Brain pericyte (primary cell): ENCODE results near the gene DTX1.

Experiments
- DNase-seq: peaks from one replicate; pipeline ENCODE4 v3.0.0-alpha.2; 2012; ENCODE audit warnings: low read depth, low spot score

Gene DTX1

DNA sequence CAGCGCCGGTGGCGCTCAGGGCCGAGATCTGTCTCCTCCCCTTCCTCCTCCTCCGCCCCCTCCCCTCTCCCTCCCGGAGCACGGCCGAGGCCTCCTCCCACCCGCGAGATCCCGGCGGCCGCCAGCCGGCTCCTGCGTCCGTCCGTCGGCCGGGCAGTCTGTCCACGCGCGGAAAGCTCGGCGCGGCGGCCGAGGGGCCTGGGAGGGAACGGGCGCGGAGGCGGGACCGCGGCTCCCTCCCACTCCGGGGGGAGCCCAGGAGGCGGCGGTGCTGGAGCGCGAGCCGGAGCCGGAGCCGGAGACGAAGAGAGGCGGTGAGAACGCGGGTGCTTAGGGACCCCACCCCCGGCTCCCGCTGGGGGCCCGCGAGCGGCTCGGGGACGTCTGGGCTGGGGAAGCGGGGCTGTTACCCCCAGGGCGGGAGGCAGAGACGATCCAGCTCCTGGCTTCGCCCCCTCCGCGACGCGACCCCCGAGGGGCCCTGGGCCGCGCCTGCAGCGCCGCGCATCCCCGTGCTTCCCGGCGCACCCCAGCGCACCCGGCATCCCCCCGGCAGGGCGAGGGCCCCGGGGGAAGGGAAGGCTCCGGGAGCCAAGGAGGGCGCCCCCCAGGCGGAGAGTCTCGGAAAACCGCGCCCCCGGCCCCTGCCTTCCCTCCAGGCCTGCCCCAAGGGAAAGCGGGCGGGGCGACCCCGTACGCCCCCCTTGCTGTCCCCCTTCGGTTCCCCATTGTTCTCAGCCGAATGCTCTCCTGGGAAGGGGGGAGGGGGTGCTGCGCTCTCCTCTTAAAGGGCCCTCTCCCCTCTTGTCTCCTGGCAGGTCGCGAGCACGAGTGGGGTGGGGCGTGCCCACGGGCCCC is at the start of gene DTX1:
Gene DTX1 (plus strand): TSS at position 100 of the 858 bp plus-strand sequence. CDS start 1,463 bp downstream, outside the sequence.
- DNase-seq, result no peak

GRCh38 chr12:113007166-113007565 is 49.4 kb upstream of the DTX1 start:
- DNase-seq, result peak; percentile 27

DNA sequence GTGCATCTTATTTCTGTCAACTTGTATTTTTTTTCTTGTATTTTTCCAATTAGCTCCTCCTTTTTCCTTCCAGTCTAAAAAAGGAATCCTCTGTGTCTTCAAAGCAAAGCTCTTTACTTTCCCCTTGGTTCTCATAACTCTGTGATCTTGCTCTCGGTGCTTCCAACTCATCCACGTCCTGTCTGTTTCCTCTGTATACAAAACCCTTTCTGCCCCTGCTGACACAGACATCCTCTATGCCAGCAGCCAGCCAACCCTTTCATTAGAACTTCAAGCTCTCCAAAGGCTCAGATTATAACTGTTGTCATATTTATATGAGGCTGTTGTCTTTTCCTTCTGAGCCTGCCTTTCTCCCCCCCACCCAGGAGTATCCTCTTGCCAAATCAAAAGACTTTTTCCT is 45.8 kb upstream of the DTX1 start:
- no peak for DNase-seq

GRCh38 chr12:113014565-113014964 is 42.0 kb upstream of the DTX1 start:
- no peak for DNase-seq

DNA sequence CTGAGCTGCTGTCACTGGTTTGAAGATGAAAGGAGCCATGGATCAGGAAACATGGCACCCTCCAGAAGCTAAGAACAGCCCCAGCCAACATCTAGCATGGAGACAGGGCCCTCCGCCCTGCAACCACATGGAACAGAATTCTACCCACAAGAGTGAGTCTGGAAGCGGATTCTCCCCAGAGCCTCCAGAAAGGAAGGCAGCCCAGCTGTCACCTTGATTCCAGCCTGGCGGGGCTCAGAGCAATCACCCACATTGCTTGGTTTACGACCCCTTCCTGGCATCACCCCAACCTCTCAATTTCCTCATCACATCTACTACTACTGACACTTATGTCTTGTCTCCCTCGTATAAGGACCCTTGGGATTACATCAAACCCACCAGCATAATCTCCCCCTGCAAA is 39.7 kb upstream of the DTX1 start:
- DNase-seq, result no peak

- DNase-seq, result no peak
These were observed 37.5 kb upstream of the DTX1 start for GRCh38 chr12:113019025-113019424.

GRCh38 chr12:113021500-113021899 is 35.0 kb upstream of the DTX1 start:
- DNase-seq, result no peak

GRCh38 chr12:113022563-113023297 is 33.8 kb upstream of the DTX1 start:
- DNase-seq, result no peak

DNA sequence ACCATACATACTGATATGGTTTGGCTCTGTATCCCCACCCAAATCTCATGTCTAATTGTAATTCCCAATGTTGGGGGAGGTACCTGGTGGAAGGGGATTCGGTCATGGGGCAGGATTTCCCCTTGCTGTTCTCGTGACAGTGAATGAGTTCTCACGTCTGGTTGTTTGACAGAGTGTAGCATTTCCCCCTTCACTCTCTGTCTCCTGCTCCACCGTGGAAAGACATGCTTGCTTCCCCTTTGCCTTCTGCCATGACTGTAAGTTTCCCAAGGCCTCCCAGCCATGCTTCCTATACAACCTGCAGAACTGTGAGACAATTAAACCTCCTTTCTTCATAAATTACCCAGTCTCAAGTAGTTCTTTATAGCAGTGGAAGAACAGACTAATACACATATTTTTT is 28.8 kb upstream of the DTX1 start:
- no peak for DNase-seq

DNA sequence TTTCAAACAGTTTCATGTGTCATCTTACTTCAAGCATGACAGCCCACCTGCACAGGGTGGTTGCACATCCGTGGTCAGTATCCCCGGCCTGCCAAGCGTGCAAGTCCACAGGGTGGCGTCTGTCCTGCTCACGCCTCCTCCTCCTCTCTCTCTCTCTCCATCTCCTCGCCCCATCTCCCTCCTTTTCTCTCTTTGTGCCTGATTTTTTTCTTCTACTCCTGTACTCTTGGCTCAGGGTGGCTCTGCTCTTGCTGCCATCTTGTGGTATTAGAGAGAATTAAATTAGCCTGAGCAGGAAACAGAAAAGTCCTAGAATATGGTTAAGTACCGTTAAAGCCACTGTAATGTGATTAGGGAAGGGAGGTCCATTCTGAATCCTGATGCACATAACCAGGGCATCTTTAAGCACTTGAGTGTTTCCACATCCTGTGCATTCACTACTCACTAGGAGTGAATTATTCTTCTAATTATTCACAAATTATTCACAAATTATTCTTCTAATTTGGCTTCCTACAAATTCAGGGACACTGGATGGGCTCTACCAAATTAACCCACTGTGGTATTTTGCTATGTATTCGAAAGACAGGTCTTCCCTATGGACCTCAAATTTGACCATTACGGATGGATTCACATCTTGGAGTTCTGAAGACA is 25.5 kb upstream of the DTX1 start:
- DNase-seq, result no peak

DNA sequence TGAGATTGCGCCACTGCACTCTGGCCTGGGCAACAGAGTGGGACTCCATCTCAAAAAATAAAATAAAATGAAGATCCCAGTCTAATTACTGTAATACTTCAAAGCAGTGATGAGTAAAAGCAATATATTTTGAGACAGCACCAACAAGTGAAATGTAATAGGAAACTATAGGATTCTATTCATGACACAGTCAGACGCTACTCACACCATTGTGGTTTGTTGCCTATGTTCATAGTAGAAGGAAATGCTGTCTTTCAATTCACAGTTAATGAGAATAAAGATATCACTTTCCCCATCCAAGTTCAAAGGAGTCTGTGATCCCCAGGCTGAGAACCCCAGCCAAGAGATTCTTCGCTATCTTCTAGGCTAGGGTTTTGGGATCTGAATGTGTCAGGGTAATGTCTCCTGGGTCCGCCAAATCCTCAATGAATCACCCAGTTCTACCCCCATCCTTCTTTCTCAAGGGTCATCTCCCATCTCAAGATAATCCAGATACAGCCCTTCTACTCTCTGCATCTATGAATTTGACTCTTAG is 16.6 kb upstream of the DTX1 start:
- DNase-seq, result no peak

- DNase-seq, result no peak
These were observed 15.8 kb upstream of the DTX1 start for GRCh38 chr12:113040722-113041171.

DNA sequence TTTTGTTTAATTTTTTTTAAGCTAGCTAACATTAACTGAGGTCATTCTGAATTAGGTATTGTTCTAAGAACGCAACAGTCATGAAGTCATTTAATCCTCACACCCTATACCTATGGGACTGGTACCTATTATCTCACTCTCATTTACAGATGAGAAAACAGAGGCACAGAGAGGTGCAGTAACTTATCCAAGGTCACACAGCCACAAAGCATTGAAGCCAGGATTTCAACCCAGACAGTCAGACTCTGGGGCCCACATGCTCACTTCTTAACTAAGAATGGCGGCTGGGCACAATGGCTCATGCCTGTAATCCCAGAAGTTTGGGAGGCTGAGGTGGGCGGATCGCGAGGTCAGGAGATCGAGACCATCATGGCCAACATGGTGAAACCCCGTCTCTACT is 15.0 kb upstream of the DTX1 start:
- no peak for DNase-seq

- DNase-seq, result no peak
These were observed 13.3 kb upstream of the DTX1 start for GRCh38 chr12:113043240-113043639.

GRCh38 chr12:113044516-113044915 is 12.0 kb upstream of the DTX1 start:
- no peak for DNase-seq

DNA sequence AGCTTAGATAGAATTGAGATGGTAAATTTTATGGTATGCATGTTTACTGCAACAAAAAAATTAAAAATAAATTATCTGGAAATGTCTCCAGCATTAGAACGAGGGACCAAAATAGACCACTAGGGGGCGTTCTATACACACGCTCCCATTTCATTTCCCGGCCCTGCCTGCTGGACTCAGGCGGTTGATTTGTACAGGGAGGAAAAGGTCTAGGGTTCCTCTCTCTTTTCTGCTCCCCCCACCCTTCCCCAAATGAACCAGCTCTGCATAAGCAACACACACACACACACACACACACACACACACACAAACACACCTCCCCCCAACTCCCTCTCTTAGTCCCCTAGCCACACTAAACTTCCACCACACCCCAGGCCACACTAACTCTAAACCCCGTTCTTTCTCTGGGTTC is 7.8 kb upstream of the DTX1 start:
- DNase-seq, result no peak

DNA sequence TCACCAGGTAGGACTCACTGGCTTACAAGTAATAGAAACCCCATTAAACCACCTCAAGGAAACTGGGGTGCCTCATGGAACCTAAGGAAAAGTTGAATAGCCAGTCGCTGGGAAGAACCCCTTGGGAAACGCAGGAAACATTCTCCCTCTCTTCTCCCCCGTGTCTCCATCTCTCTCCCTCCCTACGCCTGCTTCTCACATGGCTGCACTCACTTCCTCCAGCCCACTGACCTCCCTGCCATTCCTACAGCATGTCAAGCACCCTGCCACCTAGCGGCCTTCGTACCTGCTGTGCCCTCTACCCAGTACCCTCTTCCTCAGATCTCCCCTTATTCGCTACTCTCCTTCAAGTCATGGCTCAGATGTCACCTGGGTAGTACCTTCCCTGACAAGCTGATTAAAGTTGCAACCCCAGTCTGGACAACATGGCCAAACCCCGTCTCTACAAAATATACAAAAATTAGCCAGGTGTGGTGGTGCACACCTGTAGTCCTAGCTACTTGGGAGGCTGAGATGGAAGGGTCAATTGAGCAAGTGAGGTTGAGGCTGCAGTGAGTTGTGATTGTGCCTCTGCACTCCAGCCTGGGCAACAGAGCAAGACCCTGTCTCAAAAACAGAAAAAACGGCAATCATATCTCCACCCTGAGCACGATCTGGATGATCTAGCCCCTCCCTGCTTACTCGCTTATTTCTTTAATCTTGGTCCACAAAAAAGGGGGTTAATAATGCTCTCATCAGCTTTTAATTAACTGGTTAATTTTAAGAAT is 6.4 kb upstream of the DTX1 start:
- no peak for DNase-seq

DNA sequence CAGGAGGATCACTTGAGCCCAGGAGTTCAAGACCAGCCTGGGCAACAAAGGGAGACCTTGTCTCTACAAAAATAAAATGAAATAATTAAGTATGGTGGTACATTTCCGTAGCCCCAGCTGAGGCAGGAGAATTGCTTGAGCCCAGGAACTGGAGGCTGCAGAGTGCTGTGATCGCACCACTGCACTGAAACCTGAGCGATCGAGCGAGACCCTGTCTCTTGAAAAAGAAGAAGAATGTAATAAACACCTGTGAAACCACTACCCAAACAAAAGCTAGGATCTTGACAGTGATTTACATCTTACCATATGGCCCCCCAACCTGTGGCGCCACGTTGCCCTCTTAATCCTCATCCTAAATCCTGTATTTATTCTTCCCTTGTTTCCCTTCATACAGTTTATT is 5.7 kb upstream of the DTX1 start:
- no peak for DNase-seq

DNA sequence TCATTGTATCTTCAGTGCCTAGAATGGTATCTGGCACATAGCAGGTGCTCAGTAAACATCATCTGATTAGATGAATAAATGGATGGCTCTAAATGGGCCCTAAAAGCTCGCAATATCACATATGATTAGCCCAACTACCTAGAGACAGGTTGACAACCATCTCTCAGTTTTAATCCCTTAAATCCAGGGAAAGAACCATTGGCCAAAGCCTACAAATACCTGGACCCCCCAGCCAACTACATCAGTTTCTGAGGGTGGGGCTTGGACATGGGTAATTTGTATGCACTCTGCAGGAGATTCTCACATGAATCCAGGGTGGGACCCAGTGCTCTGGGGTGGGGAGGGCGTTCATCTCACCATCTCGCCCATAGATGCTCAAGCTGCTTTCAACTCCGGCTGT is 4.8 kb upstream of the DTX1 start:
- DNase-seq, result no peak

- no peak for DNase-seq
These were observed 4.2 kb upstream of the DTX1 start for GRCh38 chr12:113052326-113052725.

GRCh38 chr12:113054948-113055486 is 1.5 kb upstream of the DTX1 start:
- DNase-seq, result no peak
